GM18858 (cell line): ENCODE measurements around the gene RMI2.
A peak's percentile ranks its signal among the peaks of the same experiment; 100 is the strongest.

Source experiments
- ATAC-seq: cut with Tn5 transposase; IDR thresholded peaks from one replicate; pipeline ENCODE4 v1.9.1; 2021; ENCODE audit not compliant: unreplicated experiment

Gene RMI2

DNA sequence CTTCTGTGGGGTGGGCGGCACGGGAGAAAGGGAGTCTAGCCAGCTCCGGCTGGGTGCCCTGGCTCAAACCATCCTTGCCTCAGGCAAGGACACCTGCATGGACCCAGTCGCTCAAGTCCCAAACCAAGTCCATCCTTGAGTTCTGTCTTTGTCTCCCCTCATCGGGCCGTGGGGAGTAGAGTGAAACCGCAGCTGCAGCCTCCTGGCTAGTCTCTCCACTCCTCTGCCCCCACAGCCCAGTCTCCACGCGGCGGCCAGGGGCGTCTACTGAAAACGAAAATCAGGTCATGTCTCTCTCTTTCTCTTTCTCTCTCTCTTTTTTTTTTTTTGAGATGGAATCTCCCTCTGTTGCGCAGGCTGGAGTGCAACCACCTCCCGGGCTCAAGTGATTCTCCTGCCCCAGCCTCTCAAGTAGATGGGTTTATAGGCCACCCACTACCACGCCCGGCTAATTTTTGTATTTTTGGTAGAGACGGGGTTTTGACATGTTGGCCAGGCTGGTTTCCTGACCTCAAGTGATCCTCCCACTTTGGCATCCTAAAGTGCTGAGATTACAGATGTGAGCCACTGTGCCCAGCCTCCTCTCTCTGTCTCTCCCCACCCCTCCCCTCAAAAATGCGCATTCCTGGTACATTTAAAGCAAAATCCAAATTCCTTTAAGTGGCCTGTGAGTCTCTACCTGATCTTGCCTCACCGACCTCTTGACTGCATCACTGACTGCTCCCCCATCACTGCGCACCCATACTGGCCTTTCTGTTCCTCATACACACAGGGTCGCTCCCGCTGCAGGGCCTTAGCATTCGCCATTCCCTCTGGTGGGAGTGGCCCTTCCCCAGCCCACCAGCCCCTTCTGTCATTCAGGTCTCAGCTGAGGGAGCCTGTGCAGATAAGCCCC is 17.7 kb upstream of the RMI2 start:
- no peak for ATAC-seq

DNA sequence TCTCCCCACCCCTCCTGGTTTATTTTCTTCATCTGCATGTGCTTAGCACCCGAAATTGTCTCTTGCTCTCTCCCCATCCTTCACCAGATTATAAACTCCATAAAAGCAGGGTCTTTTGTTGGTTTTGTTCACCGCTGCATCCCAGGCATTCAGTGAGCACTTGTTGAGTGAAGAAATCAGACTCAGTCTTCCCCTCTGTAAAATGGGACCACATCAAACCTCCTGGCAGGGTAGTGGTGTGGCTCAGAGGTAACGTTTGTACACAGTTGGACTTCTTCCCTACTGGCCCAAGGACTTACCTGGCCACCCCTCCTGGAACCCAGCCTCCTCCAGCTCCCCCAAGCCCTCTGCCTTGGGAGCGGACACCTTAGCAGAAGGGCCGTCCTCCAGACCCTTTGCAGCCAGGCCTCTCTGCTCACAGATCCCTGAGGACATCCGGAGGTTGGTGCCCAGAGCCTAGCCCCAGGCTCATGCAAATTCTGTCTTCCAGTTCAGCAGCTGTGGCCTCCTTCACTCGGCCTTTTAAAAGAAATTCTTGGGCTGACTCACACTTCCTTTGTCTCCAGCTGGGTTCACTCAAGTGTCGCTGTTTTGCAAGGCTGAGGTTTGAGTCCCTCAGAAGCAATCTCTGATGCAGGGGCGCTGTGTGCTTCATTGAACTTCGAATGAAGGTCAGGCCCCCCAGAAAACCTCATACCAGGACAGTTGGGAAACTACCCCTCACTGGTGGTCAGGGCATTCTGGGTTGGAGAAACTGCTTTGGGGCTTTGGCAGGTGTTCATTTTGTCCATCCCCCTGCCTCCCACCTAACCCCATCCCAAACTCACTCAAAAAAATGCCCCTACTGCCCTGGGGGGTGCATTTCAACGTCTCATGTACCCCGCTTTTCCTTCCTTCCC is 16.8 kb upstream of the RMI2 start:
- ATAC-seq = peak; percentile 78

DNA sequence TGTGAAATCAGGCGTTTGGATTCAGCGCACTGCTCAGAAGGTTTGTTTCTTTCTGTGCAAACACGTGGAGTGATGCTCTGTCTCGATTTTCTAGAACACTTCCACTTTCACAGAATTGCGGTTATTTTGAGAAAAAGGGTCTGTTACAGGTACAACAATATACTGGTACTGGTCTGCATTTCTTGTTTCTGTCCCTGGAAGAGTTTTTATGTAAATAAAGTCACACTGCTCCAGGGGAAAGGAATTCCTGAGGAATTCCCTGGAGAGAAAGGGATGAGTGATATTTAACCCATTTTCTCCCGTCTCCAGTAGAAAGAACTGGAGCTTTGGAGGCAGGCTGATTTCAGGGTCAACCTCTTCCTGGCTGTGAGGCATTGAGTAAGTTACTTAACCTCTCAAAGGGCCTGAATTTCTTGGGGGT is 16.2 kb upstream of the RMI2 start:
- ATAC-seq = no peak

DNA sequence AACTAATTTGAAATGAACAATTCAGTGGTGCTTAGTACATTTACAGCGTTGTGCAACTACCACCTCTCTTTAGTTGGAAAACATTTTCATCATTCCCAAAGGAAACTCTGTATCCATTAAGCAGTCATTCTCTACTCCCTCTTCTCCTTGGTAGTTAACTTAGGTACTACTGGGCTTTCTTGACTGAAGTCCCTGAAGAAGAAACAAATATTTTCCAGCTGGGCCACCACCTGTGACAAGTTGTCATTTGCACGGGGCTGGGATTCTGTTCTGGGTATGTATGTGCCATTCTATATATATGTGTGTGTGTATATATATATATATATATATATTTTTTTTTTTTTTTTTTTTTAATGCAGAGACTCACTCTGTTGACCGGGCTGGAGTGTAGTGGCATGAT is 15.4 kb upstream of the RMI2 start:
- ATAC-seq = no peak

DNA sequence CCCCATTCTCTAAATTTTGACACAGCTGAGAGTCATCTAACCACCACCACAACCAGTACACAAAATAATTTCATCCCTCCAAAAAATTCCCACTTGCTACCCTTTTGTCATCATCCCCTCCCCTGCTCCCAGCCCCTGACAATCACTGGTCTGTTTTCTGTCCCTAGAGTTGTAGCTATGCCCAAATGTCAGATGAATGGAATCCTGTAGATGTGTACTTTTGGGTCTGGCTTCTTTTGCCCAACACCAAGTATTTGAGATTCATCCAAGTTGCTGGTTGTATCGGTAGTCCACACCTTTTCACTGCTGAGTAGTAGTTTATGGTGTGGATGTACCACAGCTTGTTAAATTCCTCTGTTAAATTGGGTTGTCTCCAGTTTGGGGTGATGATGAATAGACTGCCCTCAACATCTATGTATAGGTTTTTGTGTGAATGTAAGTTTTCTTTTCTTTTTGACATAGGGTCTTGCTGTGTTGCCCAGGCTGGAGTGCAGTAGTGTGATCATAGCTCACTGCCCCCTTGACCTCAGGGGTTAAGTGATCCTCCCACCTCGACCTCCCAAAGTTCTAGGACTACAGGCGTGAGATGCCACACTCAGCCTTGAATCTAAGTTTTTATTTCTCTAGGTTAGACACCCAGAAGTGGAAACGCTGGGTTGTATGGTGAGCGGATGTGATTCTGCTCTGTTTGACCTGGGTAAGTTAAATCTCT is 14.6 kb upstream of the RMI2 start:
- no peak for ATAC-seq

DNA sequence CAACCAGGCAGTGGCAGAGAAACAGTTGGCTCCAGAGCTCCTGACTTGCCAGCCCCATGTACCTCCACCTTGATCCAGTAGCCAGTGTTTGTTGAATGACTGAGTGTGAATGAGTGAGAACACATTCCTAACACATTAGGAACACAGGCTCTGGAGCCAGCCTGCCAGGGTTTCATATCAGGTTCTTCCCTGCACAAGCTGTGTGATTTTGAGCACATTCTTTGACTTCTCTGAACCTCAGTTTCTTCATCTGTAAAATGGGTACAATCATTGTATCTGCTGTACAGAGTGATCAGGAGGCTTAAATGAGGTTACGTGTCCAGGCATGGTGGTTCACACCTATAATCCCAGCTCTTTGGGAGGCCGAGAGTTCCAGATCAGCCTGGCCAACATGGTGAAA is 13.3 kb upstream of the RMI2 start:
- ATAC-seq = no peak

DNA sequence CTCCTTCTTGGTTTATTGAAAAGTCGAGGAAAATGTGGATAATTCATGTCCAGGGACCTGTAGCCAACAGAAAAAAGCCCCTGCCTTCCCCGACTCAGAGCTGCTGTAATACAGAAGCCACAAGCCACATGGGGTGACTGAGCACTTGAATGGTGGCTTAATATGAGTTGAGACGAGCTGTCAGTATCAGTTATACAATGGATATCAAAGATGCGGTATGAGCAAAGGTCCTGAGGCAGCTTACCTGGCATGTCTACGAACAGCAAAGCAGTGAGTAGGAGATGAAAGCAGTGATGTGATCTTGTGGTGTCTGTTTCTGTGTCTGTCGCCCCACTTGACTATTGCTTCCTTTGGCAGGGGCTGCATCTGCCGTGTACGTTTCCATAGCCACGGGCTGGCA is 12.2 kb upstream of the RMI2 start:
- ATAC-seq = no peak

DNA sequence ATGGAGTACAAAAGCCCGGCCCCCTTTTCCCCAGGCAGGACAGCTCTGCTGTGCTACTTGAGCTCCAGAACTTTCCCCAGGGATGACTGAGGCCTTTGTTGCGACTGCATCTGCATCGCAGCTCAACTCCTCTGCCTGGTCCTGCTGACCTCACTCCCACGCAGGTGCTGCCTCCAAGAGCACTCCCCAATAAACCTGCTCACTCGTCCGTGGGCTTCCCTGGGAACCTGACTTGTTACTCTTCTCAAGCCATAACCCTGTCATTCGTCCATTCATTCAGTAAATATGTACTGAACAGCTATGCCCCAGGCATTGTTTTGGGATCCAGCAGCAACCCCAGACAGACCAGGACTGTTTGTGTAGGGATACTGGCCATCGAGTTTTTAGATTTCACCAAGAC is 11.6 kb upstream of the RMI2 start:
- no peak for ATAC-seq

DNA sequence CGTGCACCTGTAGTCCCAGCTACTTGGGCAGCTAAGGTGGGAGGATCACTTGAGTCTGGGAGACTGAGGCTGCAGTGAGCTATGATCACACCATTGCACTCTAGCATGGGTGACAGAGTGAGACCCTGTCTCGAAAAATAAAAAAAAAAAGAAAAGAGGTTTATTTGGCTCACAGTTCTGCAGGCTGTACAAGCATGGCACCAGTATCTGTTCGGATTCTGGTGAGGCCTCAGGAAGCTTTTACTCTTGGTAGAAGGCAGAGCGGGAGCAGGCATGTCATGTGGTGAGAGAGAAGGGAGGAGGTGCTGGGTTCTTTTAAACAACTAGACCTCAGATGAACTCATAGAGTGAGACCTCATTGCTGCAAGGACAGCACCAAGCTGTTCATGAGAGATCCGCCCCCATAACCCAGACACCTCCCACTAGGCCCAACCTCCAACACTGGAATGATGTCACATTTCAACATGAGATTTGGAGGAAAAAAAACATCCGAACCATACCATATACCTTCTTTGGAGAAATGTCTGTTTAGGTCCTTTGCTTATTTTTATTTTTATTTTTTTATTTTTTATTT is 10.3 kb upstream of the RMI2 start:
- no peak for ATAC-seq

DNA sequence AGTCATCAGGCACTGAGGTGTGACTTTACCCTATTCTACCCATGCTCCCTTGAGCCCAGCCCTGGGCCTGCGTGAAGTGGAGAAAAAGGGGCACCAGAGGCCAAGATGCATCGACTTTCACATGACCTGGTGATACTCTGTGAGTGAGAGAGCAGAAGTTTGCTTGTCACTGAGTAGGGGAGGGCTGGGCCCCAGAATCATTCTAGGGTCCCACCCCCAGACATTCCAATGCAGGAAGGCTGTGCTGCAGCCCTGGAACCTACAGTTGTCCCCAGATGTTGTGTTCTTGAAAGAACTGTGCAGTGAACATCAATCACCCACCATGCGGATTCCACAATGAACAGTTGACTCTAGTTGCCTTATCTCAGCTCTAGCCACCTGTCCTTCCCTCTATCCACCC is 6.2 kb upstream of the RMI2 start:
- ATAC-seq = no peak

DNA sequence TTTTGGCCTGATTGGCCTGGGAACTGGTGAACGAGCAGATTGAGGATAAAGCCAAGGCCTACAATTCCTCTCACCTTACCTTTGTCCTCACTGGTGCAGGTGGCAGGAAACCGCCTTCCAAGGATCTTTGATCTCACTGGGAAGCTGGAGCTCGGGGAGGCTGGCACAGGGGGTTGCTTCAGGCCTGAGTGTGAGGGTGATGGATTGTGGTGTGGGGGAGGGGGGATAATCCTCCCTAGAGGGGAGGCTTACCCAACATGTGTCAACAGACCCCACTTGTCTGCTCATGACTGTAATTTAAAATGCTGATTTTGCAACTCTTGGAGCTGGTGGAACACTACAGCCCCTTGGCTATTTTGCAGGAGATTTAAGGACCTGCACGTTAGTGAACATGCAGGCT is 4.5 kb upstream of the RMI2 start:
- no peak for ATAC-seq

DNA sequence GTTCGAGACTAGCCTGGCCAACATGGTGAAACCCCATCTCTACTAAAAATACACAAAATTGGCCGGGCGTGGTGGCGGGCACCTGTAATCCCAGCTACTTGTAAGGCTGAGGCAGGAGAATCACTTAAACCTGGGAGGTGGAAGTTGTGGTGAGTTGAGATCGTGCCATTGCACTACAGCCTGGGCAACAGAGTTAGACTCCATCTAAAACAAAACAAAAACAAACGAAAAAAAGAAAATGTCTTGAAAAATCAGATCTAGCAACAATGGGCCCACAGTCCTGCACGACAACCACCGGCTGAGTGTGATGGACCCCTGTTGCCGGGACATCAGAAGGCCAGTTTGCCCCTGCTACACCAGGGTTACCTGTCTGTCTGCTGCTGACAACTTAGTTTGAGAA is 3.9 kb upstream of the RMI2 start:
- ATAC-seq = no peak

DNA sequence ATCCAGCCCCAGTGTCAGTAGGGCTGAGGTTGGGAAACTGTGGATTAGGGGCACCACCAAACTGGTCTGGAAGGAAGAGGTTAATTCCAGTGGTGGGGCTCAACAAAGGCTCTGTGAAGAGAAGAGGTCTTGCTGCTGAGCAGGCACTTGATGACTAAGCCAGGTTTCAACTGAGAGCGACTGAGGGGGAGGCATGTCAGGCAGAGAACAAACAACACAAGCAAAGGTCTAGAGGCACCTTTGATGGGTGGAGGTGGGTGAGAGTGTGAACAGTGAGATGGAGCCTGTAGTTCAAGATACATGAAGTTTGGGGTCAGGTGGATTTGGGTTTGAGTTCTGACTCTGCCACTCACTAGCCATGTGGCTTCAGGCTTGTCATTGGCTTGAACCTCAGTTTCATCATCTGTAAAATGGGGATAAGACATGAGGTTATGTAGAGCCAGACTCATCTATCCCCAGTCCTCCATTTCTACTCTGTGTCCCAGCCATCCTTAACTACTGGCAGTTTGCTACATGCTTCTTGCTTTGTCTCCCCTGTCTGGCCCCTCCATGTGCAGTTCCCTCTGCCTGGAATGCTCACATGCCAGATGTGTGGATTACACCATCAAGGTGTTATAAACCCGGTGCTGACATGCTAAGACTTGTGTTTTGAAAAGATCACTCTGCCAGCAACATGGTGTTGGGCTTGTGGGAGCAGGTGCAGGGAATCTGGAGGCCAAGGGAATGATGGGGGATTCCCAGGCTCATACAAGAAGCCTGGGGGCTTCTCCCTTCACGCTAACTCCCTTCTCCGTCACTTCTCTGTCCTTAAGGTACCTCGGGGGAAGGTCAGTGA is 3.0 kb upstream of the RMI2 start:
- no peak for ATAC-seq

DNA sequence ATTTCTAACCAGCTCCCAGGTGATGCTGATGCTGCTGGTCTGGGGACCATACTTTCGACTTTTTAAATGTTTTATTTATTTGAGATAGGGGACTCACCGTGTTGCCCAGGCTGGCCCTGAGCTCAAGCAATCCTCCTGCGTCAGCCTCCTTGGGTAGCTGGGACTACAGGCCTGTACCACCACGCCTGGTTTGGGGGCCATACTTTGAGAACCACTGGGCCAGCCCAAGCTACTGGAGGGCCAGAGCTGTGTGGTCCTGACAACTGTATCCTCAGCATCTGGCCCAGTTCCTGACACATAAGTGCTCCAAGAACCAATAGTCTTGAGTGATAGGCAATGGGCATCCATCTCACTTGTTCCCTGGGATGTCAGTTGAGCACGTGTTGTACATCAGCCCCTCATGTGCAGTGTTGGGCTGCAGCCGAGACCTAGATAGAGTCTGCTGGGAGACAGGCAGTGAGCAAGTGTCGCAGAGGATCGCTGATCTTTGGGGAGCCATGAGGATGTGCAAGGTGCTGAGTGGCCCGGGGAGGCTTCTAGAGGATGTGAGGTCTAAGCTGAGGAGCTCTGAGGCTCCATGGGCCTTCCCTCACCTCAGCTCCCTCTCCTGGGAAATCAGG is 1.6 kb downstream of the RMI2 start:
- no peak for ATAC-seq

DNA sequence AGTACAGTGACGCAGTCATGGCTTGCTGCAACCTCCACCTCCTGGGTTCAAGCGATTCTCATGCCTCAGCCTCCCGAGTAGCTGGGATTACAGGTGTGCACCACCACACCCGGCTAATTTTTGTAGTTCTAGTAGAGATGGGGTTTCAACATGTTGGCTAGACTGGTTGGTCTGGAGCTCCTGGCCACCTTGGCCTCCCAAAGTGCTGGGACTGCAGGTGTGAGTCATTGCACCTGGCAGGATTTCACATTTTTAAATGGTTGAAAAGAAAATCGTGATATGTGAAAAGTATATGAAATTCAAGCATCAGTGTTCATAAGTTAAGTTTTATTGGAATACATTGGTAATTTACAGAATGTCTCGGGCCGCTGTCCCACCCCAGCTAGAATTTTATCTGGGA is 2.6 kb downstream of the RMI2 start:
- no peak for ATAC-seq

DNA sequence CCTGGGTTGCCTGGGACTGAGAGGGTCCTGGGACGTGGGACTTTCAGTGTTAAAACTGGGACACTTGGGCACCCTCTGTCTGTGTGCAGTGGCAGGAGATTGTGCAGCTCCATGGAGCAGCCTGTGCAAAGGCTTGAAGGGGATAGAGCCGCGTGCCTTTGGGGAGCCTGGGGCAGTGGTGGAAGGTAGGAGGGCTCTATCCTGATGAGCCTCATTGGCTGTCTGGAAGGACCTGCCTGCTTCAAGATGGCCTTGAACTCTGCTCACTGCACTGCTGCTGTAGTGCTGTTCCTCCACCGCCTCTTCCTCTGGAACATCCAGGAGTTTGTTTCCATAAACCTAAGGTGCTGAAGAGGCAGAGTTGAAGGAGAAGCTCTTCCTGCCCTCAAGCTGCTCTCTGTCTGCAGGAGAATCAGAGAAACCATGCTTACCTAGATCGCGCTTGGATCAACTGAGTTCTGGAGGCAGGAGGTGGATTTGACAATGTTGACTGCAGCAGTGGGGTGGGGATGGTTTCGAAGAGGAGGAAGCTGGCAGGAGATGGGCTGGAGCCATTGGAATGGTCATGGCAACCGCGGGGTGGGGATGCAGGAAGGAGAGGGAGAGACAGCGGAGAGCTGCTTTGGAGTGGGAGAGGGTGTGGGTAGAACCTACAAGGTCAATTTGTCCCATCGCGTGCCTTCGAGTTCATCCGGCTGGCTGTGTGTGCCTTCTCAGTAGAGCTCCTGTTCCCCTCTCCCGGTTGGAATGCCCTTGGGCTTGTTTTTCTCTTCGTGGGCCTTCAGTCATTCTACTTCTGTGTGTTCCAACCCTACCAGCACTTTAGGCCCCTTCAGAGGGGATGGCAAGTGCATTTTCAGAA is 3.7 kb downstream of the RMI2 start:
- no peak for ATAC-seq

DNA sequence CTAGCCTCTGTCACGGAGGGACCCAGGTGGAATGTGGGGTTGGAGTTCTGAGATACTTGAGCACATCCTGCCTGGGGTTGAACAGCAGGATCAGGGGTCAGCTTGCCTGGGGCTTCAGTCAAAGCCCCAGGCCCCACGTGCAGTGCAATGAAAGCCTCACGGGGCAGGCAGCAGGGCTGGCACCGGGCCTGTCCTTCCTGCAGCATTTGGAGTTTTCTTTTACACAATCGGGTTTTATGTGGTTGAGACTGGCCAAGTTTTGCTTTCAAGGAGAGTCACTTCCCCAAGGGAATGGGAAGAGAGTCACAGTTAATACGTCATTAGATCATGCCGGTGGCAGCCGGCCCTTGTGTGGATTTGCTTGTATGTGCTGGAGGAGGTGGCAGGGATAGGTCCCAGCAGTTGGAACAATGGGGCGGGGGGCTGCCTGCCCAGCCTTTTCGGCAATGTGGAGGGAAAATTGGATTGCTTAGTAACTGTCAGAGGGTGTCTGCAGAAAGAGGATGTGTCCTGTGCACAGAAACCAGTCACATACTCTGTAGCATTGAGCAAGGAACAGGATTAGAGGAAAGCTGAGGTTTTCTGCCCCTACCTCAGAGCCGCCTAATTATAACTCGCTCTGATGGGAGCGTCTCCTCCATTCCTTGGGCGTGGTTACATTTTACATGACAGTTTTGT is 4.5 kb downstream of the RMI2 start:
- ATAC-seq = no peak

DNA sequence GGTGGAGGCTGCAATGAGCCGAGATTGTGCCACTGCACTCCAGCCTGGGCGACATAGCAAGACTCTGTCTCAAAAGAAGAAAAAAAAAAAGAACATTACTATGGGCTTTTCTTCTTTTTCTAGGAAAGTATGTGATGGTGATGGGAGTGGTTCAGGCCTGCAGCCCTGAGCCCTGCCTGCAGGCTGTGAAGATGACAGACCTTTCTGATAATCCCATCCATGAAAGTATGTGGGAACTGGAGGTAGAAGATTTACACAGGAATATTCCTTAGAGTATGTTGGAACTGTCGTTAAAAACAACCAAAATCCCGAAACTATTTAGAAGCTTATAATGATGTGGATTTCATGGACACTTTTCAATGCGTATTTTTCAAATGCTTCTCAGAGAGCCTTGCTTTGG is 5.3 kb downstream of the RMI2 start:
- no peak for ATAC-seq
